HepG2 (cell line): ENCODE results near the gene GLB1L3. TPM values are rescaled to one million over a fixed set of nuclear protein-coding genes. Genes with fewer than 3 reads are reported as not detected.

Source experiments
- ATAC-seq: fragments of 200-7000 bp; cut with Tn5 transposase; 3 replicates; pipeline ENCODE4 v1.9.1; 2020; ENCODE audit warnings: mild to moderate bottlenecking, moderate library complexity
- BruUV-seq: library from RNA; stranded (reverse); fragments of 400-500 nt; replicated peaks from 2 replicates; lab custom pipeline; 2021; lab: Mats Ljungman, UMichigan
- CTCF ChIA-PET: fragments of 300-600 bp; formaldehyde crosslinking; extraction: SDS; loops from one replicate; lab custom pipeline; 2021; ENCODE audit warnings: low total read pairs, inconsistent platforms, low intra/inter-chr PET ratio; lab: Yijun Ruan, JAX
- POLR2A ChIA-PET: fragments of 350-600 bp; sonication (Branson Sonifier 250); formaldehyde crosslinking; loops from one replicate; lab custom pipeline; 2020; ENCODE audit warnings: antibody characterized with exemption, inconsistent platforms; lab: Yijun Ruan, JAX
- DNase-seq: peaks from one replicate; pipeline ENCODE4 v3.0.0-alpha.2; 2015; ENCODE audit warnings: low spot score
- FAIRE-seq: peaks from 3 replicates; lab custom pipeline; 2011; peaks lifted over from hg19 to GRCh38; lab: Jason Lieb, UNC
- H2AFZ ChIP-seq: one replicate; pipeline ENCODE4 v1.6.1; 2011; ENCODE audit warnings: low read length, inconsistent platforms
- H3K27ac ChIP-seq: fragments of 300-600 bp; 3 replicates; pipeline ENCODE4 v1.8.0; 2011; ENCODE audit warnings: mixed run types, mild to moderate bottlenecking, mixed read lengths, low read length, inconsistent platforms; ENCODE audit not compliant: insufficient read depth; ENCODE audit errors: extremely low read length
- H3K27me3 ChIP-seq, 2 experiments: fragments of 200-600 bp in 1 of 2; 2 replicates in 1 of 2; 3 replicates in 1 of 2; pipeline versions ENCODE4 v1.6.0 to v1.8.0; 2011; ENCODE audit warnings: low read length in 2 of 2, mild to moderate bottlenecking in 2 of 2, moderate library complexity in 2 of 2, inconsistent platforms in 1 of 2; ENCODE audit not compliant: insufficient read depth in 2 of 2, control insufficient read depth in 1 of 2
- H3K36me3 ChIP-seq, 2 experiments: fragments of 200-600 bp in 1 of 2; replicated peaks in 1 of 2; 2 replicates in 1 of 2; 3 replicates in 1 of 2; pipeline versions ENCODE4 v1.5.1 to v1.8.0; 2011; ENCODE audit warnings: low read length in 2 of 2, inconsistent platforms in 1 of 2; ENCODE audit not compliant: insufficient read depth in 2 of 2, control insufficient read depth in 1 of 2
- H3K4me1 ChIP-seq: 2 replicates; pipeline ENCODE4 v1.5.1; 2012; ENCODE audit warnings: low read length, inconsistent platforms; ENCODE audit not compliant: insufficient read depth
- H3K4me2 ChIP-seq: 2 replicates; pipeline ENCODE4 v1.6.0; 2011; ENCODE audit warnings: low read depth, low read length, inconsistent platforms
- H3K4me3 ChIP-seq, 3 experiments: fragments of 200-600 bp in 1 of 3; sonication (generic), shearing (Covaris generic) in 1 of 3; replicated peaks in 1 of 3; 2 replicates each; pipeline ENCODE4 v1.5.1; 2011 to 2016; ENCODE audit warnings: low read length in 3 of 3, inconsistent platforms in 2 of 3, low read depth in 2 of 3, mild to moderate bottlenecking in 2 of 3, control low read depth in 1 of 3, mixed read lengths in 1 of 3; ENCODE audit not compliant: insufficient read depth in 1 of 3
- H3K79me2 ChIP-seq: one replicate; pipeline ENCODE4 v1.6.1; 2011; ENCODE audit warnings: low read length, inconsistent platforms; ENCODE audit not compliant: insufficient read depth
- H3K9ac ChIP-seq: 2 replicates; pipeline ENCODE4 v1.6.0; 2011; ENCODE audit warnings: mild to moderate bottlenecking, low read depth, low read length, inconsistent platforms; ENCODE audit not compliant: insufficient read depth
- H3K9me3 ChIP-seq: 2 replicates; pipeline ENCODE4 v1.5.1; 2012; ENCODE audit warnings: mild to moderate bottlenecking, low read length
- H4K20me1 ChIP-seq: 2 replicates; pipeline ENCODE4 v1.6.0; 2011; ENCODE audit warnings: inconsistent platforms, mild to moderate bottlenecking, low read length, moderate library complexity; ENCODE audit not compliant: insufficient read depth
- AHDC1 ChIP-seq: sonication (generic); formaldehyde crosslinking; IDR thresholded peaks from 2 replicates; pipeline ENCODE4 v1.5.1; 2020; ENCODE audit warnings: mild to moderate bottlenecking, missing genetic modification reagents, borderline replicate concordance
- EP300 ChIP-seq, 3 experiments: sonication (generic) in 1 of 3; formaldehyde crosslinking in 1 of 3; IDR thresholded peaks; 2 replicates each; pipeline versions ENCODE4 v1.5.1 to v1.6.1; 2011 to 2020; ENCODE audit warnings: low read depth in 2 of 3, low read length in 2 of 3, borderline replicate concordance in 1 of 3, improper control_type of control experiment in 1 of 3, mild to moderate bottlenecking in 1 of 3, missing genetic modification reagents in 1 of 3, moderate library complexity in 1 of 3
- HNF4G ChIP-seq, 2 experiments: sonication (generic) in 1 of 2; formaldehyde crosslinking in 1 of 2; IDR thresholded peaks; 2 replicates each; pipeline versions ENCODE4 v1.4.0 to v1.6.1; 2011 to 2020; ENCODE audit warnings: borderline replicate concordance in 2 of 2, low read depth in 2 of 2, mild to moderate bottlenecking in 2 of 2, low read length in 1 of 2, missing genetic modification reagents in 1 of 2, moderate library complexity in 1 of 2
- NCOA1 ChIP-seq: sonication (generic); formaldehyde crosslinking; IDR thresholded peaks from 2 replicates; pipeline ENCODE4 v1.9.0; 2021; ENCODE audit warnings: missing genetic modification reagents
- NCOA2 ChIP-seq: sonication (generic); formaldehyde crosslinking; IDR thresholded peaks from 2 replicates; pipeline ENCODE4 v1.8.0; 2022; ENCODE audit warnings: inconsistent platforms
- NFYC ChIP-seq: IDR thresholded peaks from 2 replicates; pipeline ENCODE4 v1.6.1; 2016; ENCODE audit warnings: missing genetic modification reagents, missing compliant biosample characterization
- PHF5A ChIP-seq: IDR thresholded peaks from one replicate; pipeline ENCODE4 v1.6.1; 2018; ENCODE audit warnings: low read depth, missing genetic modification reagents; ENCODE audit not compliant: unreplicated experiment
- POLR2AphosphoS2 ChIP-seq: IDR thresholded peaks from 2 replicates; pipeline ENCODE4 v1.6.1; 2011; ENCODE audit warnings: low read depth, low read length, improper control_type of control experiment
- REL ChIP-seq: sonication (generic); formaldehyde crosslinking; conservative IDR thresholded peaks from 2 replicates; pipeline ENCODE4 v1.8.0; 2022; ENCODE audit warnings: mild to moderate bottlenecking, missing genetic modification reagents, moderate library complexity
- TARDBP ChIP-seq: sonication (generic); formaldehyde crosslinking; IDR thresholded peaks from 2 replicates; pipeline ENCODE4 v1.8.0; 2022; ENCODE audit warnings: mild to moderate bottlenecking, missing genetic modification reagents
- THRA ChIP-seq: sonication (generic); formaldehyde crosslinking; IDR thresholded peaks from 2 replicates; pipeline ENCODE4 v1.4.0; 2020; ENCODE audit warnings: missing genetic modification reagents, borderline replicate concordance
- TRIM24 ChIP-seq: sonication (generic); formaldehyde crosslinking; IDR thresholded peaks from 2 replicates; pipeline ENCODE4 v1.8.0; 2022; ENCODE audit warnings: mild to moderate bottlenecking, missing genetic modification reagents
- ZMYM3 ChIP-seq: sonication (generic); formaldehyde crosslinking; IDR thresholded peaks from 2 replicates; pipeline ENCODE4 v1.5.1; 2020; ENCODE audit warnings: mild to moderate bottlenecking, missing genetic modification reagents
- ZNF317 ChIP-seq: sonication (generic); formaldehyde crosslinking; IDR thresholded peaks from 2 replicates; pipeline ENCODE4 v1.5.0; 2020; ENCODE audit warnings: mild to moderate bottlenecking, missing genetic modification reagents
- ZNF496 ChIP-seq: sonication (generic); formaldehyde crosslinking; IDR thresholded peaks from 2 replicates; pipeline ENCODE4 v1.8.1; 2023; ENCODE audit warnings: mild to moderate bottlenecking, moderate library complexity, missing genetic modification reagents; ENCODE audit not compliant: insufficient replicate concordance
- ZNF556 ChIP-seq: sonication (generic); formaldehyde crosslinking; IDR thresholded peaks from 2 replicates; pipeline ENCODE4 v1.4.0; 2020; ENCODE audit warnings: mild to moderate bottlenecking, missing genetic modification reagents, borderline replicate concordance
- ZNF569 ChIP-seq: sonication (generic); formaldehyde crosslinking; IDR thresholded peaks from 2 replicates; pipeline ENCODE4 v1.5.0; 2020; ENCODE audit warnings: mild to moderate bottlenecking, missing genetic modification reagents, moderate library complexity, borderline replicate concordance
- ZSCAN9 ChIP-seq: IDR thresholded peaks from 2 replicates; pipeline ENCODE4 v1.6.1; 2016; ENCODE audit warnings: borderline replicate concordance
- WGBS: methylation state at CpG from one replicate; pipeline ENCODE4 v1.1.6; 2017; ENCODE audit warnings: low lambda C conversion rate; 5-methylcytosine and 5-hydroxymethylcytosine counted together
- in situ Hi-C: cut with HindIII; loops from 2 replicates; pipeline ENCODE4 v1.10.0; 2017; ENCODE audit warnings: low pct_unique_long_range_greater_than_20kb; ENCODE audit not compliant: extremely low pct_ligation_motif_present
- intact Hi-C: fragments of 100-400 bp; cut with micrococcal nuclease; formaldehyde crosslinking; loops from one replicate; pipeline ENCODE4 v1.10.0; 2022; ENCODE audit not compliant: unreplicated experiment
- polyA plus RNA-seq, 8 experiments: library from polyadenylated mRNA; depleted of rRNA in 3 of 8; stranded (reverse) in 7 of 8; unstranded in 1 of 8; fragments of >200 nt; fragmentation: Illumina TruSeq in 4 of 8; extraction: Trizol in 4 of 8; gene quantifications; 2 replicates each; pipeline versions ENCODE4 v1.2.1 to v1.2.3, GENCODE V29; 2011 to 2016; ENCODE audit warnings: low read depth in 4 of 8, missing spikeins in 1 of 8, mixed read lengths in 1 of 8; ENCODE audit not compliant: insufficient read depth in 1 of 8
- total RNA-seq, 5 experiments: library from RNA; depleted of rRNA; stranded (reverse); fragments of >200 nt; fragmentation: Illumina TruSeq; extraction: Trizol; gene quantifications; 2 replicates each; pipeline ENCODE4 v1.2.3, GENCODE V29; 2016; ENCODE audit warnings: low read depth in 1 of 5

Gene GLB1L3
- total and polyA plus RNA-seq, 2 of the 13 experiments (the other 11 are each of a cell fraction or from before 2014, with no cell fraction given): not detected

DNA sequence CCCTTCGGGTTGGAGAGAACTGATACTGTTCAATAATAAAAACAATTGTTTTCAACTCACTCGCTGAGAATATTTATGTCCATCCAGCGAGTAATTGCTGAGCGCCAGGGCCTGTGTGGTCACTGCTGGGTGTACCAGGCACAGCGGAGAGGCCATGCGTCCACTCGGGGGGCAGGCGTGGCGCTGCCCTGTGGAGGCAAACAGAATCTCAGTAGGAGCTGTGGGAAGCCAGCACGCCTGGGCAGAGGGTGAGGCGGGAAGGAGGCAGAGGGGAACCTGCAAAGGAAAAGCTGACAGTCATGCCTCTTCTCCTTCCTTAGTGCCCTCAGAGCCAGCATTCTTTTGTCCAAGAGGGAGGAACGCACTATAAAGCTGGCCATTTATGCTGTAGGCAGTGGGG is 11.4 kb downstream of the GLB1L3 start:
- CTCF ChIA-PET: no interaction called here
- TF ChIP-seq ZNF496 (no peak), PHF5A (CRISPR knock-in tag) (no peak), NCOA1 (CRISPR knock-in tag) (no peak), ZNF556 (CRISPR knock-in tag) (no peak), EP300 (IDR thresholded peaks at IDR 0.05; ENCODE audit: low read depth in 2 of 2, low read length in 2 of 2) (no peak), EP300 (CRISPR knock-in tag; IDR thresholded peaks at IDR 0.05; ENCODE audit: borderline replicate concordance) (no peak), THRA (no peak), ZNF569 (CRISPR knock-in tag) (no peak), TARDBP (CRISPR knock-in tag) (no peak), NCOA2 (CRISPR knock-in tag) (no peak), ZSCAN9 (no peak), ZMYM3 (CRISPR knock-in tag) (no peak), AHDC1 (CRISPR knock-in tag) (no peak), HNF4G (IDR thresholded peaks at IDR 0.05; ENCODE audit: borderline replicate concordance, low read depth, low read length) (no peak), HNF4G (CRISPR knock-in tag; IDR thresholded peaks at IDR 0.05; ENCODE audit: borderline replicate concordance, low read depth) (no peak), POLR2AphosphoS2 (no peak), ZNF317 (no peak), NFYC (CRISPR knock-in tag) (no peak), REL (CRISPR knock-in tag) (no peak), TRIM24 (CRISPR knock-in tag) (no peak)
- H3K9ac ChIP-seq: no peak overlapping the region
- in situ Hi-C loops (no loop called here), intact Hi-C loops (no loop called here)
- H4K20me1 ChIP-seq: no peaks in the 10 kb centered on the region
- no peak for FAIRE-seq
- ATAC-seq: no peak
- 60% methylated on average over 12 of the region's 12 CpGs for WGBS
- H3K9me3 ChIP-seq: no peaks in the 10 kb centered on the region
- H3K27ac ChIP-seq: no peak overlapping the region
- H3K4me3 ChIP-seq: no peak overlapping the region
- BruUV-seq: no TSS peak
- no peak for DNase-seq
- no peaks in the 10 kb centered on the region for H3K36me3 ChIP-seq
- POLR2A ChIA-PET: no interaction called here
- no peaks in the 10 kb centered on the region for H3K79me2 ChIP-seq
- no peak overlapping the region for H2AFZ ChIP-seq
- H3K4me2 ChIP-seq: no peak overlapping the region
- H3K4me1 ChIP-seq: no peaks in the 10 kb centered on the region
- H3K27me3 ChIP-seq: peaks cover 0 to 39% of the 10 kb centered on the region in 2 experiments; a peak in 4 of 5 replicates
